Endothelial cell of umbilical vein (primary cell): ENCODE results near the gene KRT77. TPM values are rescaled to one million over a fixed set of nuclear protein-coding genes. Genes with fewer than 3 reads are reported as not detected.

ENCODE experiments used
- BruUV-seq: library from RNA; stranded (reverse); fragments of 400-500 nt; replicated peaks from 2 replicates; lab custom pipeline; 2021; lab: Mats Ljungman, UMichigan
- CTCF ChIA-PET: fragments of 300-600, 350-600 bp; sonication (Branson Sonifier 250); formaldehyde crosslinking; loops from one replicate; lab custom pipeline; 2021; ENCODE audit warnings: antibody characterized with exemption, inconsistent platforms; lab: Charles Lee
- POLR2A ChIA-PET: fragments of 300-600, 350-600 bp; sonication (Branson Sonifier 250); formaldehyde crosslinking; loops from one replicate; lab custom pipeline; 2021; ENCODE audit warnings: antibody characterized with exemption, inconsistent platforms; lab: Charles Lee
- DNase-seq: peaks from one replicate; pipeline ENCODE4 v3.0.0-alpha.2; 2011; ENCODE audit warnings: low read depth, low spot score
- FAIRE-seq: peaks from 2 replicates; lab custom pipeline; 2011; peaks lifted over from hg19 to GRCh38; lab: Jason Lieb, UNC
- H2AFZ ChIP-seq: 2 replicates; pipeline ENCODE4 v1.6.0; 2012; ENCODE audit warnings: low read depth, low read length, control low read depth, inconsistent platforms
- H3K27ac ChIP-seq: 2 replicates; pipeline ENCODE4 v1.5.1; 2011; ENCODE audit warnings: low read depth, mild to moderate bottlenecking, control low read depth, low read length, moderate library complexity; ENCODE audit not compliant: insufficient read depth
- H3K27me3 ChIP-seq, 2 experiments: 2 replicates each; pipeline versions ENCODE4 v1.6.0 to v1.6.1; 2011; ENCODE audit warnings: low read length in 2 of 2, mixed read lengths in 1 of 2; ENCODE audit not compliant: control insufficient read depth in 2 of 2, insufficient read depth in 2 of 2
- H3K36me3 ChIP-seq, 2 experiments: 2 replicates in 1 of 2; 3 replicates in 1 of 2; pipeline ENCODE4 v1.5.1; 2011; ENCODE audit warnings: low read length in 2 of 2, mild to moderate bottlenecking in 1 of 2, moderate library complexity in 1 of 2; ENCODE audit not compliant: control insufficient read depth in 2 of 2, insufficient read depth in 2 of 2; ENCODE audit errors: extremely low read depth in 1 of 2
- H3K4me1 ChIP-seq: 3 replicates; pipeline ENCODE4 v1.5.1; 2011; ENCODE audit warnings: mild to moderate bottlenecking, low read length; ENCODE audit not compliant: control insufficient read depth, insufficient read depth; ENCODE audit errors: extremely low read depth
- H3K4me2 ChIP-seq: 2 replicates; pipeline ENCODE4 v1.6.1; 2011; ENCODE audit warnings: low read length, control low read depth, mixed read lengths; ENCODE audit not compliant: insufficient read depth
- H3K4me3 ChIP-seq, 3 experiments: fragments of 200-600 bp in 1 of 3; sonication (generic), shearing (Covaris generic) in 1 of 3; replicated peaks in 1 of 3; 2 replicates each; pipeline ENCODE4 v1.5.1; 2011 to 2016; ENCODE audit warnings: control low read depth in 3 of 3, low read length in 3 of 3, mild to moderate bottlenecking in 2 of 3, inconsistent platforms in 1 of 3, low read depth in 1 of 3, moderate library complexity in 1 of 3; ENCODE audit not compliant: insufficient read depth in 1 of 3
- H3K79me2 ChIP-seq: 2 replicates; pipeline ENCODE4 v1.6.0; 2012; ENCODE audit warnings: low read length, inconsistent platforms; ENCODE audit not compliant: control insufficient read depth, insufficient read depth
- H3K9ac ChIP-seq: replicated peaks from 2 replicates; pipeline ENCODE3; 2011; ENCODE audit warnings: low read length, control low read depth; ENCODE audit not compliant: insufficient read depth; ENCODE audit errors: extremely low read depth
- H3K9me1 ChIP-seq: replicated peaks from 3 replicates; pipeline ENCODE4 v1.6.0; 2011; ENCODE audit warnings: mild to moderate bottlenecking, low read length; ENCODE audit not compliant: control insufficient read depth, insufficient read depth; ENCODE audit errors: extremely low read depth
- H3K9me3 ChIP-seq: replicated peaks from 2 replicates; pipeline ENCODE4 v1.5.1; 2012; ENCODE audit warnings: low read length, inconsistent platforms; ENCODE audit not compliant: control insufficient read depth, insufficient read depth
- H4K20me1 ChIP-seq: replicated peaks from 2 replicates; pipeline ENCODE3; 2011; ENCODE audit warnings: mild to moderate bottlenecking, low read length; ENCODE audit not compliant: control insufficient read depth, insufficient read depth; ENCODE audit errors: extremely low read depth
- CTCF ChIP-seq, 2 donors: IDR thresholded peaks; 1 replicate in 1 of 2; 2 replicates in 1 of 2; pipeline ENCODE4 v1.5.1; 2011; ENCODE audit warnings: low read length in 2 of 2, mild to moderate bottlenecking in 2 of 2, moderate library complexity in 2 of 2, control low read depth in 1 of 2, inconsistent platforms in 1 of 2, low read depth in 1 of 2; ENCODE audit not compliant: insufficient read depth in 1 of 2; ENCODE audit errors: extremely low read depth in 1 of 2
- EZH2 ChIP-seq: IDR thresholded peaks from 2 replicates; pipeline ENCODE4 v1.6.1; 2012; ENCODE audit warnings: borderline replicate concordance, low read depth, mild to moderate bottlenecking, moderate library complexity, low read length, inconsistent platforms; ENCODE audit not compliant: severe bottlenecking
- FOS ChIP-seq: IDR thresholded peaks from 2 replicates; pipeline ENCODE4 v1.6.1; 2011; ENCODE audit warnings: mild to moderate bottlenecking, low read length, moderate library complexity, borderline replicate concordance; ENCODE audit not compliant: insufficient read depth
- GATA2 ChIP-seq: IDR thresholded peaks from 2 replicates; pipeline ENCODE4 v1.7.0; 2011; ENCODE audit warnings: low read depth, mild to moderate bottlenecking, moderate library complexity, mixed read lengths, low read length; ENCODE audit not compliant: insufficient read length, insufficient read depth
- JUN ChIP-seq: IDR thresholded peaks from 2 replicates; pipeline ENCODE4 v1.6.1; 2011; ENCODE audit warnings: borderline replicate concordance, low read depth; ENCODE audit not compliant: insufficient read length, insufficient read depth
- MAX ChIP-seq: IDR thresholded peaks from 2 replicates; pipeline ENCODE4 v1.6.1; 2011; ENCODE audit not compliant: insufficient read depth, insufficient read length
- MYC ChIP-seq: IDR thresholded peaks from one replicate; pipeline ENCODE4 v1.6.1; 2011; ENCODE audit warnings: mild to moderate bottlenecking, low read depth, low read length
- POLR2A ChIP-seq: IDR thresholded peaks from 2 replicates; pipeline ENCODE4 v1.6.1; 2012; ENCODE audit warnings: low read depth, mild to moderate bottlenecking, control low read depth, low read length
- POLR2AphosphoS5 ChIP-seq: IDR thresholded peaks from 2 replicates; pipeline ENCODE4 v1.6.1; 2012; ENCODE audit warnings: low read depth, mild to moderate bottlenecking, control low read depth, low read length, moderate library complexity; ENCODE audit not compliant: insufficient read depth
- dilution Hi-C: fragments of 300-500 bp; cut with MboI; formaldehyde crosslinking; loops from one replicate; pipeline ENCODE4 v1.15.0; 2019; ENCODE audit warnings: low sequenced_read_pairs; ENCODE audit not compliant: extremely low pct_ligation_motif_present
- intact Hi-C: fragments of 100-400 bp; cut with micrococcal nuclease; formaldehyde crosslinking; loops from one replicate; pipeline ENCODE4 v1.10.0; 2022
- polyA plus RNA-seq, 4 experiments: library from polyadenylated mRNA; depleted of rRNA in 3 of 4; stranded (reverse) in 3 of 4; unstranded in 1 of 4; fragments of >200 nt; gene quantifications; 2 replicates each; pipeline versions ENCODE4 v1.2.1 to v1.2.3, GENCODE V29; 2011 to 2012; ENCODE audit warnings: missing spikeins in 1 of 4
- total RNA-seq: library from RNA; stranded (reverse); gene quantifications from 2 replicates; pipeline ENCODE4 v1.2.3, GENCODE V29; 2021

Gene KRT77
- total and polyA plus RNA-seq, 2 donors (not counting 3 experiments of a cell fraction or from before 2014, with no cell fraction given) = not detected

DNA sequence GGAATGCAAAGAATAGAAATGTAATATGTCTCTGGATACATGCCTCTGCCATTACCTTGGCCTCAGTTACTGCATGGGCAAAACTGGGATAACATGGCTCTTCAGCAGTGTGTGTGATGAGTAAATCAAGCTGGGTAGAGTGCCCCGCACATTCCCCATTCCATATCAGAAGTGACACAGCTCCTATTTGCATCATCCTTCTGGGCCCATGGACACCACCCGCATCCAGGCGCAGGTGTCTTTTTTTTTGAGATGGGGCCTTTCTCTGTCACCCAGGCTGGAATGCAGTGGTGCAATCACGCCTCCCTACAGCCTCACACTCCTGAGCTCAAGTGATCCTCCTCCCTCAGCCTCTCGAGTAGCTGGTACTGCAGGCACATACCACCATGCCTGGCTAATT, 42.2 kb upstream of the KRT77 start:
- H3K9me1 ChIP-seq = no peaks in the 10 kb centered on the region
- no peak for TF ChIP-seq MAX
- TF ChIP-seq JUN = no peak
- TF ChIP-seq POLR2A = no peak
- no peak for TF ChIP-seq EZH2
- no peak for TF ChIP-seq FOS
- TF ChIP-seq POLR2AphosphoS5 = no peak
- TF ChIP-seq CTCF (IDR thresholded peaks at IDR 0.05; ENCODE audit: extremely low read depth in 1 of 2, insufficient read depth in 1 of 2, low read depth in 1 of 2, low read length in 2 of 2) = no peak
- TF ChIP-seq GATA2 = no peak
- no peak for TF ChIP-seq MYC
- no peaks in the 10 kb centered on the region for H3K36me3 ChIP-seq
- no peaks in the 10 kb centered on the region for H3K9me3 ChIP-seq
- dilution Hi-C loops = no loop called here
- intact Hi-C loops = no loop called here
- POLR2A ChIA-PET = no interaction called here
- H3K79me2 ChIP-seq = no peaks in the 10 kb centered on the region
- FAIRE-seq = no peak
- H4K20me1 ChIP-seq = no peaks in the 10 kb centered on the region
- H3K27ac ChIP-seq = no peak overlapping the region
- no peak for DNase-seq
- no peaks in the 10 kb centered on the region for H3K4me1 ChIP-seq
- no peak overlapping the region for H3K4me3 ChIP-seq
- H3K4me2 ChIP-seq = no peak overlapping the region
- no peak overlapping the region for H2AFZ ChIP-seq
- no peak overlapping the region for H3K9ac ChIP-seq
- CTCF ChIA-PET = interaction anchor here (1.0 kb wide), 1 partner anchor 120 kb away, joined by 5 read pairs; no protein-coding TSS in a partner anchor
- no TSS peak for BruUV-seq
- H3K27me3 ChIP-seq = no peaks in the 10 kb centered on the region
